Endothelial cell of umbilical vein (primary cell): ENCODE measurements around the gene AGK. TPM values are rescaled to one million over a fixed set of nuclear protein-coding genes. Genes with fewer than 3 reads are reported as not detected.

Source experiments
- BruUV-seq: library from RNA; stranded (reverse); fragments of 400-500 nt; replicated peaks from 2 replicates; lab custom pipeline; 2021; lab: Mats Ljungman, UMichigan
- CTCF ChIA-PET: fragments of 300-600, 350-600 bp; sonication (Branson Sonifier 250); formaldehyde crosslinking; loops from one replicate; lab custom pipeline; 2021; ENCODE audit warnings: antibody characterized with exemption, inconsistent platforms; lab: Charles Lee
- POLR2A ChIA-PET: fragments of 300-600, 350-600 bp; sonication (Branson Sonifier 250); formaldehyde crosslinking; loops from one replicate; lab custom pipeline; 2021; ENCODE audit warnings: antibody characterized with exemption, inconsistent platforms; lab: Charles Lee
- DNase-seq: peaks from one replicate; pipeline ENCODE4 v3.0.0-alpha.2; 2011; ENCODE audit warnings: low read depth, low spot score
- FAIRE-seq: peaks from 2 replicates; lab custom pipeline; 2011; peaks lifted over from hg19 to GRCh38; lab: Jason Lieb, UNC
- H2AFZ ChIP-seq: 2 replicates; pipeline ENCODE4 v1.6.0; 2012; ENCODE audit warnings: low read depth, low read length, control low read depth, inconsistent platforms
- H3K27ac ChIP-seq: 2 replicates; pipeline ENCODE4 v1.5.1; 2011; ENCODE audit warnings: low read depth, mild to moderate bottlenecking, control low read depth, low read length, moderate library complexity; ENCODE audit not compliant: insufficient read depth
- H3K27me3 ChIP-seq, 2 experiments: 2 replicates each; pipeline versions ENCODE4 v1.6.0 to v1.6.1; 2011; ENCODE audit warnings: low read length in 2 of 2, mixed read lengths in 1 of 2; ENCODE audit not compliant: control insufficient read depth in 2 of 2, insufficient read depth in 2 of 2
- H3K36me3 ChIP-seq, 2 experiments: 2 replicates in 1 of 2; 3 replicates in 1 of 2; pipeline ENCODE4 v1.5.1; 2011; ENCODE audit warnings: low read length in 2 of 2, mild to moderate bottlenecking in 1 of 2, moderate library complexity in 1 of 2; ENCODE audit not compliant: control insufficient read depth in 2 of 2, insufficient read depth in 2 of 2; ENCODE audit errors: extremely low read depth in 1 of 2
- H3K4me1 ChIP-seq: 3 replicates; pipeline ENCODE4 v1.5.1; 2011; ENCODE audit warnings: mild to moderate bottlenecking, low read length; ENCODE audit not compliant: control insufficient read depth, insufficient read depth; ENCODE audit errors: extremely low read depth
- H3K4me2 ChIP-seq: 2 replicates; pipeline ENCODE4 v1.6.1; 2011; ENCODE audit warnings: low read length, control low read depth, mixed read lengths; ENCODE audit not compliant: insufficient read depth
- H3K4me3 ChIP-seq, 3 experiments: fragments of 200-600 bp in 1 of 3; sonication (generic), shearing (Covaris generic) in 1 of 3; replicated peaks in 1 of 3; 2 replicates each; pipeline ENCODE4 v1.5.1; 2011 to 2016; ENCODE audit warnings: control low read depth in 3 of 3, low read length in 3 of 3, mild to moderate bottlenecking in 2 of 3, inconsistent platforms in 1 of 3, low read depth in 1 of 3, moderate library complexity in 1 of 3; ENCODE audit not compliant: insufficient read depth in 1 of 3
- H3K79me2 ChIP-seq: 2 replicates; pipeline ENCODE4 v1.6.0; 2012; ENCODE audit warnings: low read length, inconsistent platforms; ENCODE audit not compliant: control insufficient read depth, insufficient read depth
- H3K9ac ChIP-seq: replicated peaks from 2 replicates; pipeline ENCODE3; 2011; ENCODE audit warnings: low read length, control low read depth; ENCODE audit not compliant: insufficient read depth; ENCODE audit errors: extremely low read depth
- H3K9me1 ChIP-seq: replicated peaks from 3 replicates; pipeline ENCODE4 v1.6.0; 2011; ENCODE audit warnings: mild to moderate bottlenecking, low read length; ENCODE audit not compliant: control insufficient read depth, insufficient read depth; ENCODE audit errors: extremely low read depth
- H3K9me3 ChIP-seq: replicated peaks from 2 replicates; pipeline ENCODE4 v1.5.1; 2012; ENCODE audit warnings: low read length, inconsistent platforms; ENCODE audit not compliant: control insufficient read depth, insufficient read depth
- H4K20me1 ChIP-seq: replicated peaks from 2 replicates; pipeline ENCODE3; 2011; ENCODE audit warnings: mild to moderate bottlenecking, low read length; ENCODE audit not compliant: control insufficient read depth, insufficient read depth; ENCODE audit errors: extremely low read depth
- CTCF ChIP-seq, 2 donors: IDR thresholded peaks; 1 replicate in 1 of 2; 2 replicates in 1 of 2; pipeline ENCODE4 v1.5.1; 2011; ENCODE audit warnings: low read length in 2 of 2, mild to moderate bottlenecking in 2 of 2, moderate library complexity in 2 of 2, control low read depth in 1 of 2, inconsistent platforms in 1 of 2, low read depth in 1 of 2; ENCODE audit not compliant: insufficient read depth in 1 of 2; ENCODE audit errors: extremely low read depth in 1 of 2
- EZH2 ChIP-seq: IDR thresholded peaks from 2 replicates; pipeline ENCODE4 v1.6.1; 2012; ENCODE audit warnings: borderline replicate concordance, low read depth, mild to moderate bottlenecking, moderate library complexity, low read length, inconsistent platforms; ENCODE audit not compliant: severe bottlenecking
- FOS ChIP-seq: IDR thresholded peaks from 2 replicates; pipeline ENCODE4 v1.6.1; 2011; ENCODE audit warnings: mild to moderate bottlenecking, low read length, moderate library complexity, borderline replicate concordance; ENCODE audit not compliant: insufficient read depth
- GATA2 ChIP-seq: IDR thresholded peaks from 2 replicates; pipeline ENCODE4 v1.7.0; 2011; ENCODE audit warnings: low read depth, mild to moderate bottlenecking, moderate library complexity, mixed read lengths, low read length; ENCODE audit not compliant: insufficient read length, insufficient read depth
- JUN ChIP-seq: IDR thresholded peaks from 2 replicates; pipeline ENCODE4 v1.6.1; 2011; ENCODE audit warnings: borderline replicate concordance, low read depth; ENCODE audit not compliant: insufficient read length, insufficient read depth
- MYC ChIP-seq: IDR thresholded peaks from one replicate; pipeline ENCODE4 v1.6.1; 2011; ENCODE audit warnings: mild to moderate bottlenecking, low read depth, low read length
- POLR2A ChIP-seq: IDR thresholded peaks from 2 replicates; pipeline ENCODE4 v1.6.1; 2012; ENCODE audit warnings: low read depth, mild to moderate bottlenecking, control low read depth, low read length
- POLR2AphosphoS5 ChIP-seq: IDR thresholded peaks from 2 replicates; pipeline ENCODE4 v1.6.1; 2012; ENCODE audit warnings: low read depth, mild to moderate bottlenecking, control low read depth, low read length, moderate library complexity; ENCODE audit not compliant: insufficient read depth
- dilution Hi-C: fragments of 300-500 bp; cut with MboI; formaldehyde crosslinking; loops from one replicate; pipeline ENCODE4 v1.15.0; 2019; ENCODE audit warnings: low sequenced_read_pairs; ENCODE audit not compliant: extremely low pct_ligation_motif_present
- intact Hi-C: fragments of 100-400 bp; cut with micrococcal nuclease; formaldehyde crosslinking; loops from one replicate; pipeline ENCODE4 v1.10.0; 2022
- polyA plus RNA-seq, 4 experiments: library from polyadenylated mRNA; depleted of rRNA in 3 of 4; stranded (reverse) in 3 of 4; unstranded in 1 of 4; fragments of >200 nt; gene quantifications; 2 replicates each; pipeline versions ENCODE4 v1.2.1 to v1.2.3, GENCODE V29; 2011 to 2012; ENCODE audit warnings: missing spikeins in 1 of 4
- total RNA-seq: library from RNA; stranded (reverse); gene quantifications from 2 replicates; pipeline ENCODE4 v1.2.3, GENCODE V29; 2021
- TF ChIP-seq, protein P1 (sequence below): IDR thresholded peaks from 2 replicates; pipeline ENCODE4 v1.6.1; 2011; ENCODE audit not compliant: insufficient read depth, insufficient read length

The AGK gene
- total and polyA plus RNA-seq, 2 donors (not counting 3 experiments of a cell fraction or from before 2014, with no cell fraction given), result 23.6 to 34.3 TPM

DNA sequence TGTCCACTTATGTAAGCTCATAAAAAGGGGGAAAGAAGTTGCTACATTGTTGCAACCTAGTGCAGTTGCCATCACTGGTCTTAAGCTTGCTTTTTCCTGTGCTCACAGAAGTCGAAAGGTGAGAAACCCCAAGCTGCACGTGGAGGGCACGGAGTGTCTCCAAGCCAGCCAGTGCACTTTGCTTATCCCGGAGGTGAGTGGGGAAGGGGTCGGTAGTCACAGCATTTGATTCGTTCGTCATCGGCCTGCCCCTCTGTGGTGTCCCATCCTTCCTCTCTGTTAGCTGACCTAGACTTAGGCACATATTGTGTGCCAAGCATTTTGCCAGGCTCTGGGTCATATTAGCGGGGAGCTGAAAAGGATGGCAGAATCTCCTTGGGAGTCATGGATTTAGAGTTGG is 100.2 kb downstream of the AGK start:
- DNase-seq, result no peak
- peaks cover 16% of the 10 kb centered on the region for H3K4me1 ChIP-seq
- POLR2A ChIA-PET, result no interaction called here
- H3K27me3 ChIP-seq, result no peaks in the 10 kb centered on the region
- intact Hi-C loops (loop anchor here (2.0 to 10.0 kb wide), 5 partner anchors 101 to 977 kb away; partner anchors contain the start of genes ADCK2, AGK and TMEM178B), dilution Hi-C loops (no loop called here)
- no peaks in the 10 kb centered on the region for H3K9me3 ChIP-seq
- no peaks in the 10 kb centered on the region for H4K20me1 ChIP-seq
- H3K79me2 ChIP-seq, result no peaks in the 10 kb centered on the region
- H2AFZ ChIP-seq, result no peak overlapping the region
- no peak overlapping the region for H3K4me2 ChIP-seq
- no peaks in the 10 kb centered on the region for H3K9me1 ChIP-seq
- peaks cover 5 to 8% of the 10 kb centered on the region in 2 experiments for H3K36me3 ChIP-seq
- no peak overlapping the region for H3K27ac ChIP-seq
- TF ChIP-seq POLR2A (no peak), JUN (no peak), FOS (no peak)
- TF ChIP-seq, protein P1, sequence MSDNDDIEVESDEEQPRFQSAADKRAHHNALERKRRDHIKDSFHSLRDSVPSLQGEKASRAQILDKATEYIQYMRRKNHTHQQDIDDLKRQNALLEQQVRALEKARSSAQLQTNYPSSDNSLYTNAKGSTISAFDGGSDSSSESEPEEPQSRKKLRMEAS, result no peak
- no peak overlapping the region for H3K9ac ChIP-seq
- CTCF ChIA-PET, result interaction anchor here (1.0 to 4.8 kb wide), 4 partner anchors 10 to 134 kb away, joined by 4 to 75 read pairs (median 22); partner anchors contain the start of gene SSBP1
- BruUV-seq, result no TSS peak
- no peak overlapping the region for H3K4me3 ChIP-seq
- FAIRE-seq, result no peak

DNA sequence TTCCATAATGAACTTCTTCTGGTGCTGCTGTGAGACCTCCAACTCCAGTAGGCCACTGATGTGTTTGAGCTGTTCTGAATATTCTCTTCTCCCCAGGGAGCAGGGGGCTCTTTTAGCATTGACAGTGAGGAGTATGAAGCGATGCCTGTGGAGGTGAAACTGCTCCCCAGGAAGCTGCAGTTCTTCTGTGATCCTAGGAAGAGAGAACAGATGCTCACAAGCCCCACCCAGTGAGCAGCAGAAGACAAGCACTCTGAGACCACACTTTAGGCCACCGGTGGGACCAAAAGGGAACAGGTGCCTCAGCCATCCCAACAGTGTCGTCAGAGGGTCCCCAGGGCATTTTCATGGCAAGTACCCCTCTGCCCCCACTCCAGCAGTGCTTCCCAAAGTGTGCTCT is 101.5 kb downstream of the AGK start:
- H3K4me1 ChIP-seq, result peaks cover 16% of the 10 kb centered on the region
- no peak overlapping the region for H3K4me3 ChIP-seq
- POLR2A ChIA-PET, result no interaction called here
- no peaks in the 10 kb centered on the region for H3K9me3 ChIP-seq
- dilution Hi-C loops (no loop called here), intact Hi-C loops (loop anchor here (5.0 to 10.0 kb wide), 4 partner anchors 325 to 978 kb away; partner anchors contain the start of genes ADCK2 and TMEM178B)
- H3K9ac ChIP-seq, result no peak overlapping the region
- H3K9me1 ChIP-seq, result no peaks in the 10 kb centered on the region
- no peaks in the 10 kb centered on the region for H4K20me1 ChIP-seq
- FAIRE-seq (no peak), DNase-seq (no peak)
- no peak overlapping the region for H3K27ac ChIP-seq
- H3K79me2 ChIP-seq, result no peaks in the 10 kb centered on the region
- H3K27me3 ChIP-seq, result no peaks in the 10 kb centered on the region
- CTCF ChIA-PET, result interaction anchor here (1.2 to 4.8 kb wide), 4 partner anchors 9 to 133 kb away, joined by 5 to 75 read pairs (median 22); no protein-coding TSS in a partner anchor
- TF ChIP-seq MYC, result no peak
- no peak for TF ChIP-seq JUN
- no peak for TF ChIP-seq CTCF (IDR thresholded peaks at IDR 0.05; ENCODE audit: extremely low read depth in 1 of 2, insufficient read depth in 1 of 2, low read depth in 1 of 2, low read length in 2 of 2)
- no peak for TF ChIP-seq POLR2AphosphoS5
- no peak for TF ChIP-seq GATA2
- no peak for TF ChIP-seq EZH2
- TF ChIP-seq, protein P1, result no peak
- TF ChIP-seq POLR2A, result no peak
- no peak for TF ChIP-seq FOS
- no peak overlapping the region for H3K4me2 ChIP-seq
- H3K36me3 ChIP-seq, result peaks cover 5 to 9% of the 10 kb centered on the region in 2 experiments
- no TSS peak for BruUV-seq
- H2AFZ ChIP-seq, result no peak overlapping the region
